ENCODE measurements around the gene ERFL. TPM values are rescaled to one million over a fixed set of nuclear protein-coding genes. Genes with fewer than 3 reads are reported as not detected.

Gene ERFL
- total and polyA plus RNA-seq, 2 donors (not counting 1 experiment from before 2014, with no cell fraction given), result 2.3 to 5.5 TPM

- no peak for TF ChIP-seq EZH2 (IDR thresholded peaks at IDR 0.05; ENCODE audit: borderline replicate concordance, insufficient read depth, low read depth, low read length, poor library complexity, severe bottlenecking)
- TF ChIP-seq, protein P1, sequence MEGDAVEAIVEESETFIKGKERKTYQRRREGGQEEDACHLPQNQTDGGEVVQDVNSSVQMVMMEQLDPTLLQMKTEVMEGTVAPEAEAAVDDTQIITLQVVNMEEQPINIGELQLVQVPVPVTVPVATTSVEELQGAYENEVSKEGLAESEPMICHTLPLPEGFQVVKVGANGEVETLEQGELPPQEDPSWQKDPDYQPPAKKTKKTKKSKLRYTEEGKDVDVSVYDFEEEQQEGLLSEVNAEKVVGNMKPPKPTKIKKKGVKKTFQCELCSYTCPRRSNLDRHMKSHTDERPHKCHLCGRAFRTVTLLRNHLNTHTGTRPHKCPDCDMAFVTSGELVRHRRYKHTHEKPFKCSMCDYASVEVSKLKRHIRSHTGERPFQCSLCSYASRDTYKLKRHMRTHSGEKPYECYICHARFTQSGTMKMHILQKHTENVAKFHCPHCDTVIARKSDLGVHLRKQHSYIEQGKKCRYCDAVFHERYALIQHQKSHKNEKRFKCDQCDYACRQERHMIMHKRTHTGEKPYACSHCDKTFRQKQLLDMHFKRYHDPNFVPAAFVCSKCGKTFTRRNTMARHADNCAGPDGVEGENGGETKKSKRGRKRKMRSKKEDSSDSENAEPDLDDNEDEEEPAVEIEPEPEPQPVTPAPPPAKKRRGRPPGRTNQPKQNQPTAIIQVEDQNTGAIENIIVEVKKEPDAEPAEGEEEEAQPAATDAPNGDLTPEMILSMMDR (IDR thresholded peaks at IDR 0.05), result no peak
- peaks cover 18% of the 10 kb centered on the region for H4K20me1 ChIP-seq (ENCODE audit: control insufficient read depth, insufficient read depth, low read length, poor library complexity, severe bottlenecking)
- H3K4me1 Mint-ChIP-seq, result peaks cover 27% of the 10 kb centered on the region
- no peak overlapping the region for H3K4me2 ChIP-seq (replicated peaks; ENCODE audit: low read depth, low read length, poor library complexity, severe bottlenecking)
- H3K4me3 ChIP-seq (ENCODE audit: control extremely low read depth in 1 of 5, extremely low read depth in 1 of 5, insufficient read depth in 1 of 5, low read depth in 2 of 5, low read length in 4 of 5), result no peak overlapping the region
- intact Hi-C loops (cut with micrococcal nuclease), result no loop called here
- no peak overlapping the region for H3K9ac ChIP-seq (ENCODE audit: low read length)
- H3K4me3 Mint-ChIP-seq, result no peak overlapping the region
- peaks cover 52 to 53% of the 10 kb centered on the region in 2 donors for H3K4me1 ChIP-seq (ENCODE audit: control insufficient read depth in 2 of 2, insufficient read depth in 2 of 2, low read length in 2 of 2)
- H3K27ac ChIP-seq (ENCODE audit: low read length in 2 of 2), result no peak overlapping the region
- DNase-seq (no peak), ATAC-seq (ENCODE audit: low read depth) (no peak)
- no peak overlapping the region for H3K27ac Mint-ChIP-seq
- H3K9me3 ChIP-seq (ENCODE audit: control extremely low read depth in 1 of 3, control insufficient read depth in 2 of 3, insufficient read depth in 1 of 3, low read length in 2 of 3), result peaks cover 0 to 24% (median 0%) of the 10 kb centered on the region in 3 donors
- peaks cover 0 to 64% (median 45%) of the 10 kb centered on the region in 4 experiments for H3K27me3 ChIP-seq (replicated peaks in 1 of 4; ENCODE audit: control extremely low read depth in 1 of 4, control insufficient read depth in 3 of 4, insufficient read depth in 4 of 4, low read length in 3 of 4)
- ChIA-PET CTCF (interaction anchor here (0.9 to 1.6 kb wide), 4 partner anchors 20 to 56 kb away, joined by 3 to 5 read pairs (median 4); no protein-coding TSS in a partner anchor), POLR2A (interaction anchor here (1.1 kb wide), 1 partner anchor 7 kb away, joined by 3 read pairs; no protein-coding TSS in a partner anchor)
- H3K79me2 ChIP-seq (ENCODE audit: control insufficient read depth, insufficient read depth, low read length), result peaks cover 6% of the 10 kb centered on the region
- H3K9me3 Mint-ChIP-seq (ENCODE audit: insufficient read depth), result no peaks in the 10 kb centered on the region
- no peak overlapping the region for H2AFZ ChIP-seq (ENCODE audit: insufficient read depth, low read depth, low read length, poor library complexity, severe bottlenecking)
- 97% methylated on average over 5 of the region's 5 CpGs for WGBS (ENCODE audit: insufficient coverage)
- peaks cover 20% of the 10 kb centered on the region for H3K27me3 Mint-ChIP-seq
- no peaks in the 10 kb centered on the region for H3K36me3 ChIP-seq (replicated peaks in 1 of 2; ENCODE audit: control extremely low read depth in 1 of 2, control insufficient read depth in 1 of 2, extremely low read depth in 1 of 2, insufficient read depth in 2 of 2, low read length in 1 of 2)
Observed at GRCh38 chr19:41918653-41919244, 9.5 kb downstream of the ERFL start.

GRCh38 chr19:41918095-41918494 lies 10.2 kb downstream of the ERFL start:
- POLR2A ChIA-PET, result interaction anchor here (0.8 kb wide), 1 partner anchor 17 kb away, joined by 7 read pairs; no protein-coding TSS in a partner anchor
- no peak for ATAC-seq (ENCODE audit: low read depth)

More at GRCh38 chr19:41918095-41918494, 10.2 kb downstream of the ERFL start:
- H3K27me3 Mint-ChIP-seq, result peaks cover 20% of the 10 kb centered on the region
- peaks cover 28% of the 10 kb centered on the region for H3K4me1 Mint-ChIP-seq
- Histone ChIP-seq H3K27me3 (replicated peaks in 1 of 4; ENCODE audit: control extremely low read depth in 1 of 4, control insufficient read depth in 3 of 4, insufficient read depth in 4 of 4, low read length in 3 of 4) (peaks cover 0 to 70% (median 47%) of the 10 kb centered on the region in 4 experiments), H3K9me3 (ENCODE audit: control extremely low read depth in 1 of 3, control insufficient read depth in 2 of 3, insufficient read depth in 1 of 3, low read length in 2 of 3) (peaks cover 0 to 29% (median 0%) of the 10 kb centered on the region in 3 donors), H3K27ac (ENCODE audit: low read length in 2 of 2) (no peak overlapping the region), H3K4me3 (ENCODE audit: control extremely low read depth in 1 of 5, extremely low read depth in 1 of 5, insufficient read depth in 1 of 5, low read depth in 2 of 5, low read length in 4 of 5) (no peak overlapping the region), H4K20me1 (ENCODE audit: control insufficient read depth, insufficient read depth, low read length, poor library complexity, severe bottlenecking) (peaks cover 23% of the 10 kb centered on the region), H2AFZ (ENCODE audit: insufficient read depth, low read depth, low read length, poor library complexity, severe bottlenecking) (no peak overlapping the region), H3K36me3 (replicated peaks in 1 of 2; ENCODE audit: control extremely low read depth in 1 of 2, control insufficient read depth in 1 of 2, extremely low read depth in 1 of 2, insufficient read depth in 2 of 2, low read length in 1 of 2) (no peaks in the 10 kb centered on the region), H3K4me1 (ENCODE audit: control insufficient read depth in 2 of 2, insufficient read depth in 2 of 2, low read length in 2 of 2) (peaks cover 53 to 55% of the 10 kb centered on the region in 2 donors), H3K9ac (ENCODE audit: low read length) (no peak overlapping the region), H3K79me2 (ENCODE audit: control insufficient read depth, insufficient read depth, low read length) (peaks cover 2% of the 10 kb centered on the region), H3K4me2 (replicated peaks; ENCODE audit: low read depth, low read length, poor library complexity, severe bottlenecking) (no peak overlapping the region)
- no peaks in the 10 kb centered on the region for H3K9me3 Mint-ChIP-seq (ENCODE audit: insufficient read depth)
- no peak for TF ChIP-seq EZH2 (IDR thresholded peaks at IDR 0.05; ENCODE audit: borderline replicate concordance, insufficient read depth, low read depth, low read length, poor library complexity, severe bottlenecking)
- TF ChIP-seq, protein P1 (IDR thresholded peaks at IDR 0.05), result no peak
- H3K27ac Mint-ChIP-seq, result no peak overlapping the region
- WGBS (ENCODE audit: insufficient coverage), result 89% methylated on average over 6 of the region's 6 CpGs
- H3K4me3 Mint-ChIP-seq, result no peak overlapping the region
- intact Hi-C loops (cut with micrococcal nuclease), result no loop called here
- CTCF ChIA-PET, result no interaction called here
- DNase-seq, result no peak
